CD14-positive monocyte (primary cell): Measurements from ENCODE around the gene CABCOCO1. TPM values are rescaled to one million over a fixed set of nuclear protein-coding genes. Genes with fewer than 3 reads are reported as not detected.

Source experiments
- DNase-seq, 3 donors: peaks; one replicate each; pipeline ENCODE4 v3.0.0-alpha.2; 2011 to 2022
- H2AFZ ChIP-seq: 2 replicates; pipeline ENCODE4 v1.6.0; 2012; ENCODE audit warnings: mild to moderate bottlenecking, low read depth, low read length, inconsistent platforms; ENCODE audit not compliant: insufficient read depth, poor library complexity, severe bottlenecking
- H3K27ac ChIP-seq, 2 donors: 1 replicate in 1 of 2; 2 replicates in 1 of 2; pipeline ENCODE4 v1.5.1; 2012 to 2013; ENCODE audit warnings: low read length in 2 of 2, control low read depth in 1 of 2, inconsistent platforms in 1 of 2, low read depth in 1 of 2, mild to moderate bottlenecking in 1 of 2
- H3K27me3 ChIP-seq, 2 donors: one replicate each; pipeline versions ENCODE4 v1.6.0 to v1.6.1; 2011 to 2013; ENCODE audit warnings: low read length in 2 of 2; ENCODE audit not compliant: control insufficient read depth in 2 of 2, insufficient read depth in 2 of 2
- H3K36me3 ChIP-seq, 2 donors: replicated peaks in 1 of 2; 1 replicate in 1 of 2; 2 replicates in 1 of 2; pipeline versions ENCODE4 v1.5.1 to v1.6.1; 2012 to 2013; ENCODE audit warnings: low read length in 2 of 2, control low read depth in 1 of 2, inconsistent platforms in 1 of 2, mild to moderate bottlenecking in 1 of 2; ENCODE audit not compliant: insufficient read depth in 2 of 2, control insufficient read depth in 1 of 2
- H3K4me1 ChIP-seq, 2 donors: 1 replicate in 1 of 2; 2 replicates in 1 of 2; pipeline versions ENCODE4 v1.5.1 to v1.6.1; 2012 to 2013; ENCODE audit warnings: low read length in 2 of 2, control low read depth in 1 of 2, inconsistent platforms in 1 of 2, mild to moderate bottlenecking in 1 of 2, moderate library complexity in 1 of 2; ENCODE audit not compliant: insufficient read depth in 2 of 2, control insufficient read depth in 1 of 2
- H3K4me2 ChIP-seq: replicated peaks from 2 replicates; pipeline ENCODE3; 2012; ENCODE audit warnings: low read length, moderate library complexity, mild to moderate bottlenecking; ENCODE audit not compliant: poor library complexity, severe bottlenecking; ENCODE audit errors: extremely low read depth
- H3K4me3 ChIP-seq, 3 experiments: fragments of 200-600 bp in 1 of 3; sonication (generic) in 1 of 3; replicated peaks in 1 of 3; 1 replicate in 2 of 3; 2 replicates in 1 of 3; pipeline ENCODE4 v1.5.1; 2011 to 2013; ENCODE audit warnings: low read length in 3 of 3, mild to moderate bottlenecking in 3 of 3, control low read depth in 2 of 3, low read depth in 2 of 3, inconsistent platforms in 1 of 3, moderate library complexity in 1 of 3
- H3K79me2 ChIP-seq: 2 replicates; pipeline ENCODE4 v1.6.0; 2012; ENCODE audit warnings: mild to moderate bottlenecking, control low read depth, inconsistent platforms, low read length, moderate library complexity; ENCODE audit not compliant: insufficient read depth
- H3K9ac ChIP-seq: 2 replicates; pipeline ENCODE4 v1.6.0; 2017; ENCODE audit warnings: low read length, mild to moderate bottlenecking; ENCODE audit not compliant: insufficient read depth, poor library complexity, severe bottlenecking
- H3K9me3 ChIP-seq, 2 donors: replicated peaks in 1 of 2; 1 replicate in 1 of 2; 2 replicates in 1 of 2; pipeline versions ENCODE4 v1.5.1 to v1.6.1; 2012 to 2013; ENCODE audit warnings: low read length in 2 of 2, control low read depth in 1 of 2; ENCODE audit not compliant: control insufficient read depth in 1 of 2, insufficient read depth in 1 of 2
- H4K20me1 ChIP-seq: 2 replicates; pipeline ENCODE4 v1.6.0; 2012; ENCODE audit warnings: mild to moderate bottlenecking, low read length, control low read depth, moderate library complexity; ENCODE audit not compliant: insufficient read depth
- H3K27ac Mint-ChIP-seq, 7 donors: one replicate each; pipeline ENCODE4 v1.8.0; 2020; ENCODE audit warnings: mild to moderate bottlenecking in 7 of 7, mixed read lengths in 7 of 7, moderate library complexity in 6 of 7, inconsistent platforms in 2 of 7
- H3K27me3 Mint-ChIP-seq, 3 donors: one replicate each; pipeline ENCODE4 v1.8.0; 2021 to 2022; ENCODE audit warnings: low read depth in 3 of 3, mild to moderate bottlenecking in 3 of 3, mixed read lengths in 3 of 3, moderate library complexity in 3 of 3, inconsistent platforms in 1 of 3
- H3K36me3 Mint-ChIP-seq, 2 donors: one replicate each; pipeline ENCODE4 v1.8.0; 2020; ENCODE audit warnings: mixed read lengths in 2 of 2, inconsistent platforms in 1 of 2, mild to moderate bottlenecking in 1 of 2
- H3K4me1 Mint-ChIP-seq: one replicate; pipeline ENCODE4 v1.8.0; 2020; ENCODE audit warnings: mild to moderate bottlenecking, mixed read lengths
- H3K4me3 Mint-ChIP-seq, 2 donors: one replicate each; pipeline ENCODE4 v1.8.0; 2020; ENCODE audit warnings: mild to moderate bottlenecking in 2 of 2, mixed read lengths in 2 of 2, moderate library complexity in 1 of 2
- H3K9me3 Mint-ChIP-seq, 7 donors: one replicate each; pipeline ENCODE4 v1.8.0; 2020 to 2022; ENCODE audit warnings: mixed read lengths in 7 of 7, mild to moderate bottlenecking in 6 of 7, moderate library complexity in 6 of 7, inconsistent platforms in 2 of 7
- WGBS: methylation state at CpG from one replicate; pipeline ENCODE4 v1.1.5; 2013; ENCODE audit warnings: missing lambda C conversion rate; ENCODE audit not compliant: insufficient coverage; 5-methylcytosine and 5-hydroxymethylcytosine counted together
- intact Hi-C, 2 donors: fragments of 100-400 bp; cut with micrococcal nuclease; formaldehyde crosslinking; loops; one replicate each; pipeline versions ENCODE4 v1.15.0 to v1.15.1; 2023
- polyA plus RNA-seq, 3 donors: library from polyadenylated mRNA; depleted of rRNA in 1 of 3; unstranded in 2 of 3; stranded (reverse) in 1 of 3; fragments of 300-500 nt in 2 of 3; fragments of >200 nt in 1 of 3; fragmentation: Illumina TruSeq in 2 of 3; gene quantifications; 1 replicate in 2 of 3; 2 replicates in 1 of 3; pipeline ENCODE4 v1.2.3, GENCODE V29; 2012 to 2021
- TF ChIP-seq, protein P1 (sequence below): fragments of 200-600 bp; IDR thresholded peaks from one replicate; pipeline ENCODE4 v1.8.0; 2022; ENCODE audit warnings: antibody characterized with exemption, mild to moderate bottlenecking

CABCOCO1 gene
- polyA plus RNA-seq, 3 donors: not detected

DNA sequence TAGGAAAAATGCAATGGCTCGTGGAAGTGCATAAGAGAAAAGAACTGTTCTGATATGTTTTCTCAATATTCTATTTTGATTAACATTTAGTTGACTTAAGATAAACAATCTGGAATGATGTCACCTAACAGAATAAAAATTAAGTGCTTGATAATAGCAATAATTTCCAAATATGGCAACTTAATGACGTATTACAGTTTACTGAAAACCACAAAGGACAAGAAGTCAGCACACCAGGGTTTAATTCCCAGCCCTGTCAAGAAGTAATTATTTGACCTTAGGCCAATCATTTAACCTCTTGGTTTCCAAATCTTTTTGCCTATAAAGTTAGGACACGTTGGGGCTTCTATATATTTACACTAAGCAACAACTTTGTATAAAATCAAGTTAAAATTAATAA, 95.7 kb downstream of the CABCOCO1 start:
- Histone ChIP-seq H3K27ac (no peak overlapping the region), H3K4me3 (no peak overlapping the region), H4K20me1 (no peaks in the 10 kb centered on the region), H3K9me3 (no peaks in the 10 kb centered on the region), H3K9ac (no peak overlapping the region), H3K4me2 (no peak overlapping the region), H3K36me3 (no peaks in the 10 kb centered on the region), H3K4me1 (no peaks in the 10 kb centered on the region), H3K79me2 (no peaks in the 10 kb centered on the region), H3K27me3 (no peaks in the 10 kb centered on the region), H2AFZ (no peak overlapping the region)
- Mint-ChIP-seq H3K27ac (no peak overlapping the region), H3K27me3 (no peaks in the 10 kb centered on the region), H3K4me1 (no peaks in the 10 kb centered on the region), H3K4me3 (no peak overlapping the region), H3K9me3 (peaks cover 0 to 2% (median 0%) of the 10 kb centered on the region in 7 donors), H3K36me3 (no peaks in the 10 kb centered on the region)
- intact Hi-C loops: no loop called here
- no peak for DNase-seq
- 67% methylated on average over 1 of the region's 3 CpGs for WGBS
- TF ChIP-seq, protein P1, sequence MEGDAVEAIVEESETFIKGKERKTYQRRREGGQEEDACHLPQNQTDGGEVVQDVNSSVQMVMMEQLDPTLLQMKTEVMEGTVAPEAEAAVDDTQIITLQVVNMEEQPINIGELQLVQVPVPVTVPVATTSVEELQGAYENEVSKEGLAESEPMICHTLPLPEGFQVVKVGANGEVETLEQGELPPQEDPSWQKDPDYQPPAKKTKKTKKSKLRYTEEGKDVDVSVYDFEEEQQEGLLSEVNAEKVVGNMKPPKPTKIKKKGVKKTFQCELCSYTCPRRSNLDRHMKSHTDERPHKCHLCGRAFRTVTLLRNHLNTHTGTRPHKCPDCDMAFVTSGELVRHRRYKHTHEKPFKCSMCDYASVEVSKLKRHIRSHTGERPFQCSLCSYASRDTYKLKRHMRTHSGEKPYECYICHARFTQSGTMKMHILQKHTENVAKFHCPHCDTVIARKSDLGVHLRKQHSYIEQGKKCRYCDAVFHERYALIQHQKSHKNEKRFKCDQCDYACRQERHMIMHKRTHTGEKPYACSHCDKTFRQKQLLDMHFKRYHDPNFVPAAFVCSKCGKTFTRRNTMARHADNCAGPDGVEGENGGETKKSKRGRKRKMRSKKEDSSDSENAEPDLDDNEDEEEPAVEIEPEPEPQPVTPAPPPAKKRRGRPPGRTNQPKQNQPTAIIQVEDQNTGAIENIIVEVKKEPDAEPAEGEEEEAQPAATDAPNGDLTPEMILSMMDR: no peak

DNA sequence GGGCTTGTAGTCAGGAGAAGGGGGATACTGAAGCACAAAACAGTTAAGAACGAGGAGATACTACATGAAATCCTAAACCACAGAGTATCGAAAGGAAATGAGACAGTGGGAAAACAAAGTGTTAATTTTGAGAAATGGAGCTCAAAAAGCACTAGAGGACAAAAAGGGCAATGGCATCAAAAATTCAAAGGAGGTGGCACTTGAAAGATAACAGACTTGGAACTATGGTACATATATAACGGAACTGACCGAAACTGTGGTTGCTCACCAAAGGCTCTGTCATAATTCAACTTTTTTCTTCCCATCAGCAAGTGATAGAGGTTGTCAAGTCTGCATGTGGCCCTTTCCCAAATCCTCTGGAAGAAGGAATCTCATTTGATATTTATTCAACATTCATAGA, 97.0 kb downstream of the CABCOCO1 start:
- no peak overlapping the region for H3K4me3 Mint-ChIP-seq
- Histone ChIP-seq H3K9me3 (no peaks in the 10 kb centered on the region), H3K4me2 (no peak overlapping the region), H3K79me2 (no peaks in the 10 kb centered on the region), H3K27me3 (no peaks in the 10 kb centered on the region), H3K9ac (no peak overlapping the region), H3K36me3 (no peaks in the 10 kb centered on the region), H2AFZ (no peak overlapping the region), H3K4me1 (no peaks in the 10 kb centered on the region), H3K27ac (no peak overlapping the region), H4K20me1 (no peaks in the 10 kb centered on the region), H3K4me3 (no peak overlapping the region)
- no peak for DNase-seq
- no peaks in the 10 kb centered on the region for H3K4me1 Mint-ChIP-seq
- H3K36me3 Mint-ChIP-seq: no peaks in the 10 kb centered on the region
- H3K27me3 Mint-ChIP-seq: no peaks in the 10 kb centered on the region
- TF ChIP-seq, protein P1: no peak
- intact Hi-C loops: no loop called here
- H3K27ac Mint-ChIP-seq: no peak overlapping the region
- peaks cover 0 to 2% (median 0%) of the 10 kb centered on the region in 7 donors for H3K9me3 Mint-ChIP-seq
- 100% methylated on average over 1 of the region's 4 CpGs for WGBS
